GM10266 (cell line): ENCODE results near the gene C19orf33.

Source experiments
- DNase-seq: peaks from one replicate; pipeline ENCODE4 v3.0.0; 2012; ENCODE audit errors: extremely low spot score
- TF ChIP-seq, protein P1 (sequence below): IDR thresholded peaks from 2 replicates; pipeline ENCODE4 v1.5.1; 2012; ENCODE audit warnings: mild to moderate bottlenecking, low read depth; ENCODE audit not compliant: control insufficient read depth, insufficient read depth; ENCODE audit errors: missing control alignments

The C19orf33 gene

DNA sequence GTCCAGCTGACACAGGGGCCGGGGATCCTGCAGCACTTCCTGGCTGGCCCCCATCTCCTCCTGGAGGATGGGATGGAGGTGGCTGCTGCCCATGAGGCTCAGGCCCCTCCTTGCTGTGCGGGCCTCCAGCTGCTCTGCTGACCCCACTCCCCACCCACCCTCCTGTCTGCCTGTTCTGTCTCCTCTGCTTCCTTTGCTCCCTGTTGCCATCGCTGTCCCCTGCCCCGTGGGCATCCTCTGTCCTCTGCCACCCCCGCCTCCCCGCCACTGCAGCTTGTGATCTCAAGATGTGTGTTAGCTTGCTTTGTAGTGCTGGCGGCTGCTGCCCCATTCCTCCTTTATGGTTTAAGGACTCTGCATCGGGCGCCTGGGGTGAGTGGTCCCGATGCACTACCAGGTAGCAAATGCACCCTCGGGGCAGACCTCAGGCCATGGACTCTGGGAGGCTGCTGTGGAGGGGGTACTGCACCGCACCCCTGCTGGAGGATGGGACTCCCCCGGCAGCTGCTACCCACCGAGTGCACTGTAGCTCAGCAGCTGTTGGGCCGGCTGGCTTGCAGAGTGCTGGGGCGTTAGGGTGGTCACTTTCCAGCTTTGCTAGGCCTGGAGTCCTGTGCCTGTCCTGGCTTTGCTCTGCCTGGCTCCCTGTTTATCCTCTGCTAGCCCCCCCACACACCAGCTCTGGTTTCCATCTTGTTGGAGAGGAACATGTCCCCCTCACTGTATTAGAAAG is 15.8 kb upstream of the C19orf33 start:
- no peak for DNase-seq
- TF ChIP-seq, protein P1, sequence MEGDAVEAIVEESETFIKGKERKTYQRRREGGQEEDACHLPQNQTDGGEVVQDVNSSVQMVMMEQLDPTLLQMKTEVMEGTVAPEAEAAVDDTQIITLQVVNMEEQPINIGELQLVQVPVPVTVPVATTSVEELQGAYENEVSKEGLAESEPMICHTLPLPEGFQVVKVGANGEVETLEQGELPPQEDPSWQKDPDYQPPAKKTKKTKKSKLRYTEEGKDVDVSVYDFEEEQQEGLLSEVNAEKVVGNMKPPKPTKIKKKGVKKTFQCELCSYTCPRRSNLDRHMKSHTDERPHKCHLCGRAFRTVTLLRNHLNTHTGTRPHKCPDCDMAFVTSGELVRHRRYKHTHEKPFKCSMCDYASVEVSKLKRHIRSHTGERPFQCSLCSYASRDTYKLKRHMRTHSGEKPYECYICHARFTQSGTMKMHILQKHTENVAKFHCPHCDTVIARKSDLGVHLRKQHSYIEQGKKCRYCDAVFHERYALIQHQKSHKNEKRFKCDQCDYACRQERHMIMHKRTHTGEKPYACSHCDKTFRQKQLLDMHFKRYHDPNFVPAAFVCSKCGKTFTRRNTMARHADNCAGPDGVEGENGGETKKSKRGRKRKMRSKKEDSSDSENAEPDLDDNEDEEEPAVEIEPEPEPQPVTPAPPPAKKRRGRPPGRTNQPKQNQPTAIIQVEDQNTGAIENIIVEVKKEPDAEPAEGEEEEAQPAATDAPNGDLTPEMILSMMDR: no peak

DNA sequence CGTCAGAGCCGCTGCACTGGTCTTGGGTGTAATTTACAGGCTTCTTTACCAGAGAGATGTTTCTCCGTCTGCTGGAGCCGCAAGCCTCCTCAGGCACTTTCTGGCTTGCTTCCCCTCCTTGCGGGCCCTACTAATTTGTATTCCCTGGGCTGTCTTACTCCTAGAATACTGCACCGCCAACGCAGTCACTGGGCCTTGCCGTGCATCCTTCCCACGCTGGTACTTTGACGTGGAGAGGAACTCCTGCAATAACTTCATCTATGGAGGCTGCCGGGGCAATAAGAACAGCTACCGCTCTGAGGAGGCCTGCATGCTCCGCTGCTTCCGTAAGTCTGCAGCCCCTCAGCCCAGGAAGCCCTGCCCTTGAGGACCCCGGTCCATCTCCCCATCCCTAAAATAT is 14.1 kb upstream of the C19orf33 start:
- TF ChIP-seq, protein P1: no peak
- no peak for DNase-seq

DNA sequence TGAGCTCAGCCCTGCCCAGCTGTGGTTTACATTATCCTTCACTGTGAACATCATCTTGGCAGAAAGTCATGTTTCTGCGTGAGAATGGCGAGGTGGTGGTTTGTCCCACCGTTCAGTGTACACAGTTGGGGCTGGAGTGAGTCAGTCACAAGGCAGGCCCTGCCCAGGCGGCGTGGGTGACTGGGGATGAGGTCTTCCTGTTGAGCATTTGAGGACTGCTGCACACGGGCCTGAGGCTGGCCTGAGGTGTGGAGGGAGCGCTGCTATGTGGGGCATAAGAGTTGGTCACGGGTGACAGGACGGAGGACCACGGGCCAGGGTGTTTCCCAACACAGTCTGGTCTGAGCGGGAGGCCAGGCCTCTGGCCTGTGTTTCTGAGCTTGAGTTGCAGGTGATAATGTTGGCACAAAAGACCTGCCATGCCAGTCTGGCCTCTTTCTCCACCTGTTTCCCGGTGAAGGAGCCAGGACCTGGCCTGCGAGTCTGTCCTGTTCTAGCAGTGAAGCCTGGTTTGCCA is 13.4 kb upstream of the C19orf33 start:
- DNase-seq: no peak
- TF ChIP-seq, protein P1: no peak

DNA sequence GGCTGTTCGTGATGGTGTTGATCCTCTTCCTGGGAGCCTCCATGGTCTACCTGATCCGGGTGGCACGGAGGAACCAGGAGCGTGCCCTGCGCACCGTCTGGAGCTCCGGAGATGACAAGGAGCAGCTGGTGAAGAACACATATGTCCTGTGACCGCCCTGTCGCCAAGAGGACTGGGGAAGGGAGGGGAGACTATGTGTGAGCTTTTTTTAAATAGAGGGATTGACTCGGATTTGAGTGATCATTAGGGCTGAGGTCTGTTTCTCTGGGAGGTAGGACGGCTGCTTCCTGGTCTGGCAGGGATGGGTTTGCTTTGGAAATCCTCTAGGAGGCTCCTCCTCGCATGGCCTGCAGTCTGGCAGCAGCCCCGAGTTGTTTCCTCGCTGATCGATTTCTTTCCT is 12.2 kb upstream of the C19orf33 start:
- TF ChIP-seq, protein P1: no peak
- no peak for DNase-seq

DNA sequence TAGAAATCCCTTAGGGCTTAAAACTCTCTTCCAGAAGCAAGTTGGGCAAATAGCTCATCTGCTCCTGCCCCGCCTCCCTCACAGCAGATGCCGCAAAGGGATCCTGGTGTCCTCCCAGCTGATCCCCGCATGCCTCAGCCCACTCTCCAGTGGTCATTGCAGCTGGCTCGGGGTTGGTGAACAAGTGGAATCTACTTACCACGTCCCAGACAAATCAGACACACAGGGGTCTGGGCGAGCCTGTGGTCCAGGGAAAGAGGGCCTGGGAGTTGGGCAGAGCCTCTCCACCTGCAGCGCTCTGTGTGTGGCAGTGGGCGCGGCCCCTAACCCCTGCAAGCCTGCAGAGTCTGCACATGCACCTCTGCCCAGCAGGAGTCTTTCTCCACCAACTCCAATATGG is 10.8 kb upstream of the C19orf33 start:
- TF ChIP-seq, protein P1: no peak
- DNase-seq: no peak

DNA sequence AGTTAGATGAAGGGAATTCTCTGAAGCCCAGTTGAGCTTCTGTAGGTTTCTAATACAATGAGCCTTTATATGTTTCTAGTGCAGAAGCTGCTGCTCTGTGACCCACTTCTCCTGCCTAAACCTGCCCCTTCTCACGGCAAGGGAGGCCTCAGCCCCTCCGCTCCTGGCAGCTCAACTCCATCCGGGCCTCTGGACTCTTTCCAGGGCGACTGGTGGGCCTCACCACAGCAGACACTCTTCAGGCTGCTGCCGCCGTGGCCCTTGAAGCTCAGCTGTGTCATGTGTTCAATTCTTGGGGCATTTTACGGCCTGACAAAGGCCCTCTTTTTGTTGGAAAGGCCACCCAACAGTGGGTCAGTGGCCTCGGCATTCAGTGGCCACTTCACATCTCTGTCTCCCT is 10.0 kb upstream of the C19orf33 start:
- TF ChIP-seq, protein P1: no peak

DNA sequence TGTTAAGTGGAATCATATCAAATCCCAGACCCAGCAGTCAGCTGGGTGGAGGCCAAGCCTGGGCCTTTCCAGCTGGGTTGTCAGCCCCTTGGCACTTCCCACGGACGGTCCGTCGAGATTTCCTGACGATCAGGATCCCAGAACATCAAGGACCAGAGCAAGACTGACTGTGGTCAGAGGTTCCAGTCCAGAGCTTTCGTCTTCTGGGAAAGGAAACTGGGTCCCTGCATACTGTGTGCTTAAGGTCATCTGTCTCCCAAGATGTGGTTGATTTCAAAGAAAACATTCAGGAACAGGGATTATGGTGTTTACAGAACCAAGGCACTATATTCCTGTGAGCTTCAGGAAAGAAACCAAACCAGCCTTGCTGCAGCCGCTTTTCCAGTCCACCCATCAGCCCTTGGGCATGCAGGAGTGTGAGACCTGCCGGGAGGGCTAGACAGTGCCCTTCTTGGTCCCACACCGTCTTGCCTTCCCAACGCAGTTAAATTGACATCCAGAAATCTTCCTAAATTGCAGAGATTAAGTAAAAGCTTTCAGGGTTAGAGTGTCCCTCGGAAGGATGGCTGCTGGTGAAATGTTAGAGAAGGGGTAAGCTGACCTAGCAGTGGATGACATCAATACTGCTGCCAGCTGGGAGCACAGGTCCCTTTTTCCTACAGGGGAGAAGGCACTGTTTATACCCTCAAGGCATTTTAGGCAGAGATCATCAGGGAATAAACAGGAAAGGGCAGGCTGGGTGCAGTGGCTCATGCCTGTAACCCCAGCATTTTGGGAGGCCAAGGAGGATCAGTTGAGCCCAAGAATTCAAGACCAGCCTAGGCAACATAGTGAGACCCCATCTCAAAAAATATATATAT is 5.0 kb upstream of the C19orf33 start:
- TF ChIP-seq, protein P1: no peak
- DNase-seq: no peak

More for the DNA sequence above, 10.0 kb upstream of the C19orf33 start:
- DNase-seq: no peak
